GM18520 (cell line): ENCODE measurements around the gene ITGA3.

ENCODE experiments used
- ATAC-seq: cut with Tn5 transposase; IDR thresholded peaks from one replicate; pipeline ENCODE4 v1.9.1; 2021; ENCODE audit not compliant: unreplicated experiment

Gene ITGA3

DNA sequence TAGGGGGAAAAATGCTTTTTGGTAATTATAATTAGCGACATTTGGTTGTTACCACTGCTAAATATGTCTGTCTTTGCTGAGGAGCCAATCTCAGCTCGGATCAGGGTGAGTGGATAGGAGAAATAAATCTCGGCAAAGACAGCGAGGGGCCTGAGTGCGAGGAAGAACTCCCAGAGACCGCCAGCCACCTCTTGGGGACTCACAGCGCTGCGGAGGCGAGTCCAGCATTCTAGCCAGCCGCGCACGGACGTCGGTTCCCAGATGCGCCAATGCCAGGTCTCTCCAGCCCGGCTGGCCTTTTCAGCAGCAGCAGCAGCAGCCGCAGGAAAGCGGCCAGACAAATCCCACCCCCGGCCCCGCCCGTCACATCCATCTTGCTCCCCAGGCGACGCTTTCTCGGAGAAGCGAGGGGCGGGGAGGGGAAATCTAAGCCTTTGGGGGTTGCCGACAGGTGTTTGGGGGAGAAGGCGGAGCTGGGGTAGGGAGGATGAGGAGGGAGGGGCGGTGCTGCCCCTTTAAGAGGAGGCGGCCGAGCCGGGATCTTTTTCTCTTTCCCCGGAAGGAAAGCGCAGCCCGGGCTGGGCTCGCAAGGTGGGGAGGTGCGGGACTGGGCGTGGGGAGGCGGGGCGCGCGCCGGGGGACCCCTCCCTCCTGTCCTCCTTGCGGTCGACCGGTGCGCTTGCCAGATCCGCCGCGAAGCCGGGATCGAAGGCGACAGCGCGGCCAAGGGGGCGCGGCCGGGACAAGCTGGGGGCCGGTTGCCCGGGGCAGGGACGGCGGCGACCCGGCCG is at the start of gene ITGA3:
Gene ITGA3 (plus strand): TSS at position 685 of the 791 bp plus-strand sequence. CDS start 330 bp downstream, outside the sequence.
- no peak for ATAC-seq

DNA sequence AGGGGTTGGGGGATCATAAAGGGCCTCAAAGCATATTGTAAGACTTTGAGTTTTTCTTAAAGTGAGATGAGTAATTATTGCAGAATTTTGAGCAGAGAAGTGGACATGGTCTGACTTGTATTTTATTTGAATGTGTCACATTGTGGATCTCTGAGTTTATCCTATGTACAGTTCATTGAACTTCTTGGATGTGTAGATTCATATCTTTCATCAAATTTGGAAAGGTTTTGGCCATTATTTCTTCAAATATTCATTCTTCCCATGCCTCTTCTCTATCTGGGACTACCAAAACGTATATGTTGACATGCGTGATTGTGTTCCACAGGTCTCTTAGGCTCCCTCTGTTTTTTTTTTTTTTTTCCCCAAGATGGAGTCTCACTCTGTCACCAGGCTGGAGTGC is 46.6 kb upstream of the ITGA3 start:
- no peak for ATAC-seq

- no peak for ATAC-seq
Observed at GRCh38 chr17:50013079-50013478, 42.8 kb upstream of the ITGA3 start.

DNA sequence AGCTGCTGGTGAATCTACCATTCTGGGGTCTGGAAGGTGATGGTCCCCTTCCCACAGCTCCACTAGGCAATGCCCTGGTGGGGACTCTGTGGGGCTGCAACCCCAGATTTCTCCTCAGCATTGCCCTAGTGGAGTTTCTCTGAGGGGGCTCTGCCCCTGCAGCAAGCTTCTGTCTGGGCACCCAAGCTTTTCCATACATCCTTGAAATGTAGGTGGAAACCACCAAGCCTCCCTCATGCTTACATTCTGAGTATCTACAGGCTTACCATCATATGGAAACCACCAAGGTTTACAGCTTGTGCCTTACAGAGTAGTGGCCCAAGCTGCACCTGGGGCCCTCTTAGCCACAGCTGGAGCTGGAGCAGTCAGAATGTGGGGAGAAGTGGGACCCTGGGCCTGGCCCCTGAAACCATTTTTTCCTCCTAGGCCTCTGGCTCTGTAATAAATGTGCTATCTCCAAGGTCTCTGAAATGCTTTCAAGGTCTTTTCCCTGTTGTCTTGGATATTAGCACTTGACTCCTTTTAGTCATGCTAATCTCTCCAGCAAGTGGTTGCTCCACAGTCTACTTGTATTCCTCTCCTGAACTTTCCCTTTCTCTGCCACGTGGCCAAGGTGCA is 41.3 kb upstream of the ITGA3 start:
- ATAC-seq = no peak

DNA sequence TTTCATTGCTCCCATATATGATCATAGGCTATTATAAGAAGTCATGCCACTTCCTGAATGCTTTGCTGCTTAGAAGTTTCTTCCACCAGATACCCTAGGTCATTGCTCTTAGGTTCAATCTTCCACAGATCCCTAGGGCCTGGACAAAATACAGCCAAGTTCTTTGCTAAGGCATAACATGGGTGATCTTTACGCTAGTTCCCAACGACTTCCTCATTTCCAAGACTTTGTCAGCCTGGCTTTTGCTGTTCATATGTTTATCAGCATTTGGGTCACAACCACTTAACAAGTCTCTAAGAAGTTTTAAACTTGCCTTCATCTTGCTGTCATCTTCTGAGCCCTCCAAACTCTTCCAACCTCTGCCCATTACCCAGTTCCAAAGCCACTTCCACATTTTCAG is 40.8 kb upstream of the ITGA3 start:
- no peak for ATAC-seq

GRCh38 chr17:50018909-50019308 is 37.0 kb upstream of the ITGA3 start:
- ATAC-seq = no peak

DNA sequence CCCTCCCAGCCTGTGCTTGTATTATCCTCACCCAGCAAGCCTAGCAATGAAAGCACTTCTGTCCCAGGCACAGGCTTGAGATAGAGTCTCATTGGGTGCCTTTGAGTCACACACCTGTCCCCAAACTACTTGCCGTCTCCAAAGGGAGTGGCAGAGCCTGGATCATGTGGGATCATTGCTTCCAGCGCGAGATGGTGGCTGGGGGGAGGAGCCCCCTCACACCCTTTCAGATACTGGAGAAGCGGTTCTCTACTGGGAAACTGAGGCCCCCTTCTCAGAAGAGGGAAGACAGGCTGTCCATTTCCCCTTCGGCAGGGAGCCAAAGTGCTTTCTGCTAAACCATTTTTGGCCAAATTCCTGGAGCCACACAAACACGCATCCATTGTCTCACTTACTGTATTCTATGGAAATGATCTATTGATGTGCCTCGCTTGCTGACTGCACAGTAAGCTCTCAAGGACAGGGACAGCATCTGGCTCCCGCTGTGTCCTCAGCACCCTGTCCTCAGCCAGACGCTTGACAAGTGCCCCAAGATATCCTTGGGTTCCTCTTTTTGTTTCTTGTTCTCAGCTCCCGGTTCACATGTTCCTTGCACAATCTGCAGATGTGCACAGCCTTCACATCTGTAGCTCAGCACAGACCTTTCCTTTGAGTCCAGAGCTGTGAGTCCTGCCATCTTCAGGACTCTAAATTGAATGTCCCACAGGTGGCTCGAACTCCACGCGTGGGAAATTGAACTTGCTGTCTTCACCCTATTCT is 34.9 kb upstream of the ITGA3 start:
- no peak for ATAC-seq

DNA sequence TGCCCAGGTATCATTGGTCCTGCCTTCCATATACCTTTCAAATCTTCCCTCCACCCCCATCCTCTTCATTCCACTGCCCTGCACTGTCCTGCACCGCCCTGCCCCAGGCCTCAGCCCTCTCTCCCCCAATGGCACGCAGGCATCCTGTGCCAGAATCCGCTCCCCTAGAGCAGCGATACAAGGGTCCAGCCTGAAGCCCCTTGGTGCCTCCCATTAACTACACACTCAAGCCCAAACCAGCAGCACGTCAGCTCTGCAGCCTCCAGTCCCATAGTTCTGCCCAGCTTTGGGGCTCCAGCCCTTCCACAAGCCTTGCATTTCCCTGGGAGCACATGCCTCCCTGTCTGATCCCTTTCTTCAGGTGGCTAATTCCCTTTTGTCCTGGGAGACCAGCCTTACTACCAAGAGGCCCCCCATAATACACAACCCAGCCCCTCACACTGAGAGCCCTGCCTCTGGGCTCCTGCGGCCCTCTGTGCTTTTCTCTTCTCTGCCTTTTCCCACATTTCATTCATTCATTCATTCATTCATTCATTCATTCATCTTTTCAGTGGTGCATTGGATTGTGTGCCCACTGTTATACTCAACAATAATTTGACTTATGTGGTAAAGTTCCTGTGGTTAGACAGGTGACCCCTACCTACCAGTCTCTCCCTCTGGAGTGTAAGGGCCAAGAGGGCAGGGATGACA is 34.1 kb upstream of the ITGA3 start:
- ATAC-seq = no peak

DNA sequence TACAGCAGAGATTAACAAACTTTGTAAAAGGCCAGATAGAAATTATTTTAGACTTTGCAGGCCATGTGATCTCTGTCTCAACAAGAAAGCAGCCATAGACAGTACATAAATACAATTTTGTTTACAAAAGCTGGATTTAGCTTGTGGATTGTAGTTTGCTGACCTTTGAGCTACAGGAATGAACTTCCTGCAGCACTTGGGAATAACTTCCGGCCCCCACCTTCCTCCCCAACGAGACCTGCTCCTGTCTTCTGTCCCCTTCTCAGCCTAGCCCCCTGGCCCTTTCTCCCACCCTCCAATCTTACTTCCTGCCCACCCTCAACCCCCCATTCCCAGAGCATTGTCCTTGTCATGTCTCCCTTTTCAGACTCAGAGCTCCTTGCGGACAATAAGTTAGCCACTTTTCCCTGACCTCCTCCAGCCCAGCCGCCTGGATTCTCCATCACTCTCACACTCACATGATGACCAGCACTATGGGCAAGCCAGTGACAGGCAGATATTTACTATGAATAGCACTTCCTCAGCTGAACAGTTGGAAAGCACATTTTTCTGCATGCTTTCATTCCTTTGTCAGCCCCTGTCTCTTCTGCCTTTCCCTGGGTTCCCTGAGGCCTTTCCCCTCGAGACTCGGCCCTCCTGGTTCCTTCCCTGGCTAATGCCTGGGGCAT is 33.3 kb upstream of the ITGA3 start:
- ATAC-seq = no peak

GRCh38 chr17:50023520-50023919 is 32.4 kb upstream of the ITGA3 start:
- no peak for ATAC-seq

GRCh38 chr17:50024808-50025207 is 31.1 kb upstream of the ITGA3 start:
- no peak for ATAC-seq

DNA sequence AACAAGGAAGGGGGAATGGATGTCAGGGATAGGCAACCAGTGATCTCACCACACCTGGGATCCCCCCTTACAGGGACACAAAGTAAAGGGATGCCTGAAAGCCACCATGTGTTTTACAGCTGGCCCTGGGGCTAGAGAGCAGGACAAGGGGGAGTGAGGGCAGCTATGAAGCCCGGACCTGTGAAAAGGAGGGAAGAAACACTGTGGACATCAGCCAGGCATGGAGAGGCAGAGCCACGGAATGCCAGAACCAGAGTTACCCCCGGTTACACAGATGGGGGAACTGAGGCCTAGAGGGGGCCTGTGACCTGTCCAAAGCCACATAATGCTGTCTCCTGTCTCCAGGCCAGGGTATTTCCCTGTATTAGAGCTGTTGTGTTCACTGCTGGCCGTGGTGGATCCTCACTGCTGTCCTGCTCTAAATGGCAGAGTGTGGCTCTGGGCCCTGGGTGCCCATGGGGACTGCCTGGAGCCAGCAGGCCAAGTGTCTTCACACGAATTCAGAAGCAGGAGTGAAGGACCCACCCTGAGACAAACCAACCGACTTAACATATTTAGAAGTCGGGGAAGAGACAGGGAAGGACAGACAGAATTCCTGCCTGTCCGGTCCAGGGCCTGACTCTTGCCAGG is 29.7 kb upstream of the ITGA3 start:
- ATAC-seq = no peak

DNA sequence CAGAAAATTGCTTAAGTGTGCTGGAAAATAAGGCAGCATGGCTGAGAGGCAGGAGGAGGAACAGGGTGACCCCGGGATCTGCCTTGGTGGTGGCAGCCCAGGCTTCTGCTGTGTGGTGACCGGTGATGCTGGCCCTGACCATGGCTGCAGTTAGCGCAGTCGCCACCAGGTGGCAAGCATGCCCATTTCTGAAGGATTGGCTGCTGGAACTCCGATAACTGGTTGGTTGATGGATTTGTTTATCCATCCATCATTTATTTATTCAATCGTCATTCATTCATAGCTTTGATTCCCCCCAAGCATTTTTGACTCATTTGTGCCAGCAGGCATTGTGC is 29.1 kb upstream of the ITGA3 start:
- no peak for ATAC-seq

GRCh38 chr17:50027172-50027880 is 28.6 kb upstream of the ITGA3 start:
- ATAC-seq = no peak

DNA sequence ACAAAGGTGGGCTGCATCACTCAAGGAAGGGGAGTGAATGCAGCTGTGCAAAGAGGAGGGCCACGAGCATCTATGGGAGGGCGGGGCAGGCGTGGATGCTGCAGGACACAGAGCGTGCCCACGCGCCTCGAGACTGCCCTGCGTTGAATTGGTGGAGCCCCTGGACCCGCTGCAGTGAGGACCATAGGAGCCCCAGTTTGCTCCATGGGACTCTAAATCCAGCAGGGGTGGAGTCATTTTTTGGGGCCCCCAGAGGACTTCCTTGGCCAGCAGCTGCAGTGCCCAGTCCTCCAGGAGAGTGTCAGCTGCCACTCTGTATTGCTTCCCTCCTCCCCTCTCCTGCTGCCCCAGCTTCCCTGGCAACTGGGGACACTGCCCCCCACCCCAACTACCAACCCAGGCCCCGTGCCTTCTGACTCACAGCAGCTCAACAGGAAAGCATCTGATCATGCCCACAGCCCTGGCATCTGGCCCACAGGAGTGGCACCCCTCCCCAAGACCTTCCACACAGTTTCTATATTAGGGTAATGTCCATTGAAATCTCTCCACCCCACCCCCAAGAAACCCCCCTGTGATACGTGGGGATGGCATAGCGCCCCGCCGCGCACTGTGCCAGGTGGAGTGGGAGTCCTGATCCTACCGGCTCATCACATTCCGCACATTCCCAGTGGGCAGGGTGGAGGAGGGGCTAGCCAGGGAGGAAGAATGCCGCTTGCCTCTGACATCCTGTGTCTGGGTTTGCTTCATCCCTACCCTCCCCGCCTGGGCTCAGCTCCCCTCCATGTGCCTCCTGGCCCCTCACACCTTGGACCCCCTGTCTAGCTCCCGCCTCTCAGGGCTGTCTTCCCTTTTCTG is 27.8 kb upstream of the ITGA3 start:
- no peak for ATAC-seq

DNA sequence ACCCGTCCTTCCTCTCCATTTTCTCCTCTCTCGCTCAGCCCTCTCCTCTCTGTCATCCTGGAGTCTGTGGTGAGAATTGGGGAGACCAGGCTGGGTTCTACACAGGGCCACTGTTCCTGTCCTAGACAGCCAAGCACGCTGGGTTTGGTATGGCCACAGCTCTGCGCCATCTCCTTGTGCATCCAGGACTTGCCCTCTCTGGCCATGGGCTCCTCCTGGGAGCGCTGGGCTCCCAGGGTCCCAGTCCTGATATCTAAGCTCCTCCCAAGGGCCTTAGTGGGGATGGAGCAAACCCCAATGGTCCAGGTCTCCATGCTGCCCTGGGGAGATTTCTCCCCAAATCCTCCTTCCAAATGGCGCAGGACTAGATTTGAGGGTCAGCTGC is 27.2 kb upstream of the ITGA3 start:
- ATAC-seq = no peak

GRCh38 chr17:50029185-50029584 is 26.7 kb upstream of the ITGA3 start:
- no peak for ATAC-seq

- no peak for ATAC-seq
Observed at GRCh38 chr17:50033316-50033715, 22.6 kb upstream of the ITGA3 start.
